GM18519 (cell line): ENCODE results near the gene NCKAP5.

Experiments
- ATAC-seq: cut with Tn5 transposase; IDR thresholded peaks from one replicate; pipeline ENCODE4 v1.9.1; 2021; ENCODE audit warnings: mild to moderate bottlenecking, moderate library complexity; ENCODE audit not compliant: unreplicated experiment, low FRiP score

The NCKAP5 gene

GRCh38 chr2:132669908-132670495 is 898.3 kb downstream of the NCKAP5 start, which contains the start of gene LYPD1:
Gene LYPD1 (minus strand): TSS chr2:132670205. CDS start chr2:132669932, 273 bp downstream.
- no peak for ATAC-seq

DNA sequence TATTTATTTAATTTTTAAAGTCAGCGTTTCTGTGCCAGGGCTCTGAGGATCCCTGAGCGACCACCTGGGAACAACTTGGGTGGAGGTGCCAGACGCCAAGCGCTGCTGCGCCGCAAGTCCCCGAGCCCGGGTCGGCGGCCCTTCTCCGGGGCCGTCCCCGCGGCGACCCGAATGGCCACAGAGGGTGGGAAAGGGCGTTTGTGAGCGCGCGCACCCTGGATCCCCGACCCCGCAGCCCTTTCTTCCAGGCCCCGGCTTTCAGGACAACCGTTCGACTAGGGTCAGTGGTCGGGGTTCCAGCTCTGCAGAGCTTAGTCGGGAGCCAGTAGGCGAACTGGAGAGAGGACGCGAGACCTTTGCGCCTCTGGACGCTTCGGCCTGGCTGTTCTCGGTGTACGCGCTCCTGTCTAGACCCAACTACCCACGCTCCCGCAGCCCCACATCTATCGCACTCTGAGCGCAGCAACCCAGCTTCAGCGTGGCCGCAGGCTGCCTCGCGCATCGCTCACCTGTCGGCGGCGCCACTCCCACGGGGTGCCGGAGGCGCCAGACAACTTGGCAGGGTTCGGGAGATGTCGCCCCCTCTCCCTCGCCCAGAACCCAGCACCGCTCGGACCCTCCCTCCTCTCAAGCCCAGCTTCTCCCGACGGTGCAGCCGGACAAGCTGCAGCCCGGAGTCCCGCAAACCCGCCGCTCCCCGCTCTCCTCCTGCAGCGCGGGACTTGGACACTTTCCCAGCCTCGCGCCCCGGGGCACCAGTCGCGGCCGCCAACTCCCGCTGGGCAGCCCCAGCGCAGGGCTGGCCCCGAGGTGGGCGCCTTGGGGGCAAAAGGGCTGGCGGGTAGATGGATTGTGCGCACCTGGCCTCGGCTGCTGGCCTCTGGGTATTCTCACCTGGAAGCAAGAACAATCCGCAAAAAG is 899.0 kb downstream of the NCKAP5 start:
- ATAC-seq, result no peak

- ATAC-seq, result no peak
These were observed 900.0 kb downstream of the NCKAP5 start for GRCh38 chr2:132668189-132668823.

GRCh38 chr2:132667706-132668105 is 900.6 kb downstream of the NCKAP5 start:
- no peak for ATAC-seq

GRCh38 chr2:132665401-132666140 is 902.7 kb downstream of the NCKAP5 start:
- ATAC-seq, result no peak

DNA sequence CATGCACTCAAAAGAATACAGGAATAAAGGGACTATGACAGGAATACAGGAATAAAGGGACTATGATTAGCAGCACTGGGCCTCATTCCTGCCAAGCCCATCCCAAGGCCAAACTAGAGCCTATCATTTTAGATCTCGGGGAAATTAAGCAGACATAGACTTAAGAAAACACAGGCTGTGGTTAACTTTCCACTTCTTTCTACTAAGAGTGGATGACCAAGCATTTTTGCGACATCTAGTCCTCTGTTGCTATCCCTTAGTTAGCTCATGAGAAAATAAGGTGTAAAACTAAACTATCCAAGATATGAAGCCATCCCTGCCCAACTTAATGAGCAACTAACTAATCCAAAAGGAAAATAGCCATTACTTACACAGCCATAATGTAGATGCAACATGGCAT is 904.2 kb downstream of the NCKAP5 start:
- ATAC-seq, result no peak

GRCh38 chr2:132662732-132663131 is 905.5 kb downstream of the NCKAP5 start:
- no peak for ATAC-seq

DNA sequence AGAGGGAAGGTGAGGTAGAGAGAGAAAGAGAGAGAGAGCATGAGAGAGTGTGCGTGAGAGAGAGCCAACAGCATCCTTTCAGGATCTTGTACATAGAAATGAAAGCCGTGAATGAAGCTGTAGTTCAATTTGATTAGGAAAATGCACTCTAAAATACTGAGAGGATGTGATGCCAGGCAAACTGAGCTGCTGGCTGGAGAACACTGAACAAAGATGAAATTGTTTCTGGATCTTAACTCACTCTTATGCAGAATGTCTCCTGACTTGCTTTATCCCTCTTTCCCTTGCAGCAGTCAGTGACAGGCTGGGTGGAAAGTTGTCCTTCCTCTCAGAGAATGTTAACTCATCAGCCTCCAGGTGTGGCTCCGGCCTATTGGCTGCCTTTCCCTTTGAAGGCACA is 908.9 kb downstream of the NCKAP5 start:
- no peak for ATAC-seq

DNA sequence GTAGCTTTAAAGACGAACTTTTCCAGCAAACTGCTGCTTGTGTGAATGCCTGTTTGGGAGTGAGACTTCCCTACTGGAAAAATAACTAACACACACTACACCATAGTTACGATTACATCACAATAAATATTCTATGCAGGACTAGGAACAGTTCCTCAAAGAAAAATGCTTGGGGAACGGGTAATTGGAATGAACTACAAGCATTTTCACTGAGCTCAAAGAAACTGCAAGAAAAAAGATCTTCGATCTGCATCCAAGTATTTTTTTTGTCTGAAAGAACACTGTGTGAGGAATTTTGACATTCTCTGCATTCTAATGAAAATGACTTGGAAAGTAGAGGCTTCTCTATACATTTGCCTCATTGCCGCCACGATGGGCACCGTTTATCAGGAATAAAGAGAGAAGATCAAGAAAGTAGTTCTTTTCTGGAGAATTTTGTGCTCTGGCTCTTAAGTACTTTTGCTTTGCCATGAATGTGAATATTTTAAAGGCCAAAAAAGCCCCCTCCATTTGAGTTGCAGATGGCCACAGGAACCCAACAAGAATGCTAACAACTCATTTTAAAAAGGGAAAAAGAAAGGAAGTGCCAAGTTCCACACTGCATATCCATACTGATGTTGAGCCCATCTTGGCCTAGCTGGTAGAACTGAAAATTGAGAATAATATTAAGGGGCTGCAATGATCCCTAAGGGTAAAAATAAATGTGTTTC is 911.8 kb downstream of the NCKAP5 start:
- ATAC-seq, result no peak

DNA sequence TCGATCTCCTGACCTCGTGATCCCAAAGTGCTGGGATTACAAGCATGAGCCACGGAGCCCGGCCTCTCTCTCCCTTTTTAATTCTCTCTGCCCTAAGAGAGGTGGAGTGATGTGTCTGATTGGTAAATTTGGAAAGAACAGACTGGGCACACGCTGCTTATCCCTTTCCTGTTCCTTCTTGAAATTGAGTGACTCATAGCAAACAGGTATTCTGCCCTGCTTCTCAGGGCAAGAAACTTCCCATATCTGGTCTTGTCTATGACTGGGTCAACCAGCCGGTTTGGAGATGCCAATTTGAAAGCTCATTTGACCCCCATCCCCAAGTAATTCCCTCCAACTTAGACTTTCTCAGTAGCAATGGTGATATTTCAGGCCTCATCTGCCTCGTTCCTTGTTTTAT is 913.3 kb downstream of the NCKAP5 start:
- no peak for ATAC-seq

DNA sequence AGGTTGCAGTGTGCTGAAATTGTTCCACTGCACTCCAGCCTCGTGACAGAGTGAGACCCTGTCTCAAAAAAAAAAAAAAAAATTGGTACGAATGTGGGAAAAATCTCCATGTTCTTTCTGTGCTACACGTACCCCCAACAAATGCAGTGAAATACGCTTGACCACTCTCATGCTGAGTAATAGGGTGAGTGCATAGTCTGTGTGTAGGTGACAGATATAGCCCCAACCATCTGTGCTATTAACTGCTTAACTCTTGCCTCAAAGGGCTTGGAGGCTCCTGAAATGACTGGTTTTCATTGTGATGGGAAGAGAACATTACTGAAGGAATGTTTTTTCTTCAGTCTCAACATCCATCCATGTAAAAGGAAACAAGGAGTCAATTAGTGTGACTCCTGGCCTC is 913.9 kb downstream of the NCKAP5 start:
- ATAC-seq, result no peak

- no peak for ATAC-seq
These were observed 915.8 kb downstream of the NCKAP5 start for GRCh38 chr2:132652474-132652873.

- no peak for ATAC-seq
These were observed 916.9 kb downstream of the NCKAP5 start for GRCh38 chr2:132651115-132652045.

GRCh38 chr2:132646540-132647108 is 921.6 kb downstream of the NCKAP5 start:
- ATAC-seq, result no peak

DNA sequence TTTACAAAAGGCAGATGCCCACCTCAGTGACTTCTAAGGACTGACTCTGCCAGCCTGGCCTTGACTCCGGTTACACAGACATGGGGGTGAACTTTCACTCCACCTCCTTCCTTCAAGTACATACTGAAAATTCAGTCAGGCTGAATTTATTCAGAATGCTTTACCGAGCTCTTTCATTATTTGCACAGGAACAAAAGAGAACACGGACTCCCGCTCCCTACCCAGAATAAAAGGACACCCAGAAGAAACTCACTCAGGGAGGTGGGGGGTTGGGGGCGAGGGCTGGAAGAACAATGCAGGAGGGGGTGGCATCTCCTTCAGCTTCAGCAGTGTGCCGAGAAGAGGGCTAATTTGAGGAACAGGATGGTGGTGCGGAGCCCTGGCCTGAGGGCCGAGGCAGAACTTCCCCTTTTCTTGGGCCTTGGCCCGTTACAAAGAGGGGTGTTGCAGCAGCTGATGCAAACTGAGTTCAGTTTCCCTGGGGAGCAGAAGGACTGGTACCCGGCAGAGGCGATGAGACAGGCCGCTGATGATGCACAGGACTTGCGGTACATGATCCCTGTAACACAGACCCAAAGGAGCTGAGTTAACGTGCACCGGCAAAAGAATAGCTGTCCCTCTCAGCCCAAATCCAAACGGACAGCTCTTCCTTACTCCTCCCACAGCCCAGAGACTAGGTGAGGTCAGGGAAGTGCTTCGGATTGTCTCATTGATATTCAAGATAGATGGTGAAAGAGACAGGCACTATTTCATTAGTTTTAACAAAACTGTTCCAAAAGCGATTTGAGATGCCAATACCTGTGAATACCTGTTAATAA is 922.3 kb downstream of the NCKAP5 start:
- ATAC-seq, result no peak

DNA sequence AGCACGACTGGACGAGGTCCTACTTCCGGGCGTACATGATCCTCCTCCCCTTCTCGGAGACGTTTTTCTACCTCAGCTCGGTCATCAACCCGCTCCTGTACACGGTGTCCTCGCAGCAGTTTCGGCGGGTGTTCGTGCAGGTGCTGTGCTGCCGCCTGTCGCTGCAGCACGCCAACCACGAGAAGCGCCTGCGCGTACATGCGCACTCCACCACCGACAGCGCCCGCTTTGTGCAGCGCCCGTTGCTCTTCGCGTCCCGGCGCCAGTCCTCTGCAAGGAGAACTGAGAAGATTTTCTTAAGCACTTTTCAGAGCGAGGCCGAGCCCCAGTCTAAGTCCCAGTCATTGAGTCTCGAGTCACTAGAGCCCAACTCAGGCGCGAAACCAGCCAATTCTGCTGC is 923.1 kb downstream of the NCKAP5 start:
- ATAC-seq, result no peak

GRCh38 chr2:132642415-132642814 is 925.8 kb downstream of the NCKAP5 start:
- ATAC-seq, result no peak

DNA sequence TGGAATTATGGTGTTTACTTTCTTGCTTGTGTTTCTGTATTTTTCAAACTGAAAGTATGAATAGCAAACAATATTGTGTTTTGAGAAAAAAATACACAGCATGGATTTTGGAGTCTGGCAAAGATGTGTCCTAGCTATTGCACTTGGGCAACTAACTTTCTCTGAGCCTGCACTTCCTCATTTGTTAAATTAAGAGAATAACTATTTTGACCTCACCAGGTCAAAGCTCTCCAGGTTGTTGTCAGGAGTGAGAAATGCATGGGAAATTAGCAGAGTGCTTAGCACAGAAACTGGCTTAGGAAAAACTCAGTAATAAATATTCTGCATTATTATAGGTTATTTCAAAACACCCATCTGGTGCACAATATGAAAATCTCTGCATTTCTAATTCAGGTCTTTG is 926.4 kb downstream of the NCKAP5 start:
- ATAC-seq, result no peak
